GM18526 (cell line): Measurements from ENCODE around the gene EXOC3L2.

ENCODE experiments used
- POLR2A ChIP-seq: IDR thresholded peaks from 3 replicates; pipeline ENCODE4 v1.6.1; 2011; ENCODE audit not compliant: insufficient read length; ENCODE audit errors: extremely low read depth

The EXOC3L2 gene

DNA sequence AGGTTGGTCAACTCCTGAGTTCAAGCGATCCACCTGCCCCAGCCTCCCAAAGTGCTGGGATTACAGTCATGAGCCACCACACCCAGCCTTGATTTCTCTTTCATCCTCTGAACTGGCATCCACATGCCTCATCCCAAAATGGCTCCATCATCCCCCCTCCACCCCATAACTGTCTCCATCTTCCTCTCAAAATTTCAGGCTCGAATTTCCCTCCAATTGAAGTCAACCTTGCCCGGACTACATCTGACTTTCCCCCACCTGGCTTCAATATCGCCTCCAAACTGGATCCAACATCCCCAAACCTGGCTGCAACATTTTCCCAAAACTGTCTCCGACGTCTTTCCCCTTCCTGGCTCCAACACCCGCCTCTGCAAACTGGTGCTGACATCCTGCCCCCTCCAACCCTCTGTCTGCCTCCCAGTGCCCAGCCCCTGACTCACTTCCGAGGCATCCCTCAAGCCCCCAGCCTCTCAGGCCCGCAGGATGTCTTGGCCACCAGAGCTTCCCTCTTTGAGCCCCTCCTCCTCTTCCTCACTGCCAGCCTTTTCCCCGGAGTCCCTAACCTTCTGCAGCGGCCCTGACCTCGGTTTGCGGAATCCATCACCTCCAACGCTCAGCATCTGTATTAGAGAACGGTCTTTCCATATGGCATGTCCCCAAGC is 943 bp downstream of the EXOC3L2 start:
- no peak for TF ChIP-seq POLR2A

DNA sequence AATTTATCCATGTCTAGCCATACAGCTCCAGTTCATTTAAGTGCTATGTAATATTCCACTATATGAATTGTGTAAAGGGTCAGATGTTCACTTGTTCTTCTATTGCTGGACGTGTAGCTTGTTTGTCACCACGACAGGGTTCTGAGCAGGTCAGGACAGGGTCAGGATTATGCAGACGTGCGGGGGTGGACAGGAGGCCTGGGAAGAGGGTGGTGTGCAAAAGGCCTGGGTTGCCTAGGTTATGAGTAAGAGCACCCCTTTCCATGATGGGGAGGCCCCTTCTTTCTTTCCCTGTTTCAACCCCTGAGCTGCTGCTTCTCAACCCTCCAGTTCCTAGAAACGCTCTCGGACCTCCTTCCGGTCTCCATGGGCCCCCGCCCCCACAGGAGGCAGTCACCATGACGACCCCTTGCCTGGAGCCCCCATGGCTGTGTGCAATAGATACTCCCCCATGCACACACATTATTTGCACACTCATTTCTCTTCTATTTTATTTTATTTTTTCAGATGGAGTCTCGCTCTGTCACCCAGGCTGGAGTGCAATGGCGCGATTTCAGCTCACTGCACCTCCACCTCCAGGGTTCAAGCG is 2.0 kb downstream of the EXOC3L2 start:
- TF ChIP-seq POLR2A, result no peak

DNA sequence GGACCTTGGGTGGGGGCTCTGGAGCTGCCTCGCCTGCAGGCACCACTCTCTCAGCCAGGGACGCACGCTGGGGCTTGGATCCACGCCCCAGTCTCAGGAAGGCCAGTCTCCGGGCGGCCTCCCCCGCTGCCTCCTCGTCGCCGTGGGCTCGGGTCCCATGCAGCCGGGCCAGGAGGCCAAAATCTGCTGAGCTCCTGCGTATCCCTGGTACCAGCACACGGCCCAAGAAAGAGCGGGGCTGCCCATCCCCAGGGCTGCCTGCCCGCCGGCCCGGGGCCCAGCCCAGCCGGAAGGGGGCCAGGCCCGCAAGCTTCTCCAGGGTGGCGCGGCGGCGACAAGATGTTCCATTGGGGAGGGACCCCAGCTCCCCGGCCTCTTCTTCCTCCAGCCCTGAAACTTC is 6.7 kb downstream of the EXOC3L2 start:
- TF ChIP-seq POLR2A, result no peak

DNA sequence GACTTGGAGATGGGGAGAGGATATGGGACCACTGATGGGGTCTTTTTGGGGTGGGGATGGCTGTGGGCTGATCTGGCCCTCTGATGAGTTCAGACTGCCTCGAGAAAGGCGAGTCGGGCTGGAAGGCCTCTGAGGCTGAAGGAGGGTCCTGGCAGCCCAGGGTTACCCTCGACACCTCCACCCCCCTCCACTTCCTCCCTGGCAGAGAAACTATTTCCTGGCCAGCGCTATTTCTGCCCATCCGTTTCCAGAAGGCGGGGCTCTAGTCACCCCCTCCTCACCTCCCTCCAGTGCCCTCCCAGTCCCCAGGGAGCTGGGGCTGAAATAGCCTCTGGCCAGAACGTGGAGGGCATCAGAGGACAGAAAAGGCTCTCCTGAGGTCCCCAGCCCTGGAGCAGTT is 9.7 kb downstream of the EXOC3L2 start:
- no peak for TF ChIP-seq POLR2A

DNA sequence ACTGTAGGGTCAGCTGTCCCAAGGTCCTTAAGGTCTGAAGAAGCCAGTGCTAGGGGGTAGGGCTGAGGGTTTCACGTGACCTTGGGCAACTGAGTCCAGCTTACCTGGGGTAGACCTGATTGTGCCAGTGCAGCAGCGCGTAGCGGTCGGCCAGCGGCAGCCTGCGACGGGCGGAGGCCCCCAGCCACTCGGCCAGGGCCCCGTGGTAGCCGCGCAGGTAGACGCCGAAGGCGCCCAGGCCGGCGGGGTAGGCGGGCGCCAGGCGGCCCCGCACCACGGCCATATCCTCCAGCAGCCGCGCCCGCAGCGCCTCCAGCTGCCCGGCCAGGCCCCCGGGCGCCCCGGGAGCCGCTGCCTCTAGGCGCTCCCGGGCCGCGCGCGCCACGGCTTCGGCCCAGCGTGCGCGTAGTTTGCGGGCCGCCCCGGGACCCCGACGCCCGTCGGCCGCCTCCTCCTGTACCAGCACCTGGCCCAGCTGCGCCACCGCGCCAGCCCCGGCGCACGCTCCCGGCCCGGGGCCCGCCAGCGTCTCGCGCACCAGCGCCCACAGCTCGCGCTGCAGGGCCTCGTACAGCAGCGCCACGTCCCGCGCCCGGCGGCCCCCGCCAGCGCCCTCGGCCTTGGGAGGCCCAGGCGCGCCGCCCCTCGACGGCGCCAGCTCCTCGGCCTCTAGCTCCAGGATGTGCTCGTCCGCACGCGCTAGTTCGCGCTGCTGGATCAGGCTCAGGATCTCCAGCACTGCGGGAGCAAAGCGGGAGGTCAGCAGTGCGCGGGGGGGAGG is 10.9 kb downstream of the EXOC3L2 start:
- TF ChIP-seq POLR2A, result no peak

DNA sequence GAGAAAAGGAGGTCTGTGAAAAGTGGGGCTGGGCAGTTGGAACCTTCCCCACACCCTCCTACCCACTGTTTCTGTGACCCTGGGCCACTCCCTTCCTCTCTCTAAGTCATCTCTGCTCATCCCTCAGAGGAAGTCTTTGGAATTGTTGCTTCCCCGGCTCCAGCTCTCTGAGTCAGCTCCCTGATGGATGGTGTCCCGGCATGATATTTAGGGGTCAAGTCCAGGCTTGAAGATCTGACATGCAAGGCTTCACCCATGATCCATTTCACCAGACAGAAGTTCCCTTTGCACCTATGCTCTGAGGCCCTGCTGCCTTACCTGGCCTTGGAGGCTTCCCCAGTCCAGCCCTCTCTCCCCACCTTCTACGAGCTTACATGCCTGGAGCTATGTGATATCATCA is 13.3 kb downstream of the EXOC3L2 start:
- TF ChIP-seq POLR2A, result no peak

DNA sequence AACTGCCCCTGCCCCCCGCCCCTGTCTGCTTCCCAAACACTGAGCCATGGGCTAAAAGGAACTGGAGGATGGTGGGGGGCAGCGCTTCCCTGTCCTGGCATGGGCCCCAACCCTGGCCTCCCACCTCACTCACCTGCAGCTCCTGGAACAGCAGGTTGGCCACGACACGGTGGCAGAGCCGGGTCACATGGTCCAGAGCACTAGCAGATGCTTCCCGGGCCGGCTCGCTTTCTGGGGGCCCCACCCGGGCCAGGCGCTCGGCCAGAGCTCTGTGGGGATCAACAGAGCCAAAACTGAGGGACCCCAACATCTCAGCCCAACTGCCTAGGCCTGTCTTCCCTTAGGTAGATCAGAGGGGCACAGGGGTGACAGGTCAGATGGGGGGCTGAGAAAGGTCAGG is 20.6 kb downstream of the EXOC3L2 start:
- TF ChIP-seq POLR2A, result no peak

DNA sequence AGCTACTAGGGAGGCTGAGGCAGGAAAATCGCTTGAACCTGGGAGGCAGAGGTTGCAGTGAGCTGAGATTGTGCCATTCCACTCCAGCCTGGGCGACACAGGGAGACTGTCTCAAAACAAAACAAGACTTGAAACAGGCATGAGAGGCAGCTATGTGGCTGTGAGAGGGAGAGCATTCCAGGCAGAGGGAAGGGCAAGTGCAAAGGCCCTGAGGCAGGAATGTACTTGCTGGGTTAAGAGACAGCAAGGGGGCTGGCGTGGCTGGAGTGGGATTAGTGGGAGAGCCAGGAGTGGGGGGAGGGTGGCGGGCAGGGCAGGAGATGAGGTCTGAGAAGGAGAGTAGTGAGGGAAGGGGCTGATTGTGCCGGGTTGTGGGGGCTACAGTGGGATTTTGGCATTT is 21.3 kb downstream of the EXOC3L2 start:
- no peak for TF ChIP-seq POLR2A

DNA sequence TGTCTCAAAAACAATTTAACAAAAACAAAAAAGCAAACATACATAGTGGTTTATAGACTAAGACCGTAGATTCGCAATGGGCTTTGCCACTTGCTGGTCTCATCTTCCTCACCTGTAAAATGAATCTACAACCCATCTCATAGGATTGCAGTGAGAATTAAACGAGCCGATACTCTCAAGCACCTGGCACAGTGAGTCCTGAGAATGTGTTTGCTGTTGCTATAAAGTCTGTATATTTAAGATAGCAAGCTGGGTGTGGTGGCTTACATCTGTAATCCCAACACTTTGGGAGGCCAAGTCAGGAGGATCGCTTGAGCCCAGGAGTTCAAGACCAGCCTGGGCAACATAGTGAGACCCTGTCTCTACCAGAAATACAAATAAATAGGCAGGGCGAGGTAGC is 22.5 kb downstream of the EXOC3L2 start:
- no peak for TF ChIP-seq POLR2A

DNA sequence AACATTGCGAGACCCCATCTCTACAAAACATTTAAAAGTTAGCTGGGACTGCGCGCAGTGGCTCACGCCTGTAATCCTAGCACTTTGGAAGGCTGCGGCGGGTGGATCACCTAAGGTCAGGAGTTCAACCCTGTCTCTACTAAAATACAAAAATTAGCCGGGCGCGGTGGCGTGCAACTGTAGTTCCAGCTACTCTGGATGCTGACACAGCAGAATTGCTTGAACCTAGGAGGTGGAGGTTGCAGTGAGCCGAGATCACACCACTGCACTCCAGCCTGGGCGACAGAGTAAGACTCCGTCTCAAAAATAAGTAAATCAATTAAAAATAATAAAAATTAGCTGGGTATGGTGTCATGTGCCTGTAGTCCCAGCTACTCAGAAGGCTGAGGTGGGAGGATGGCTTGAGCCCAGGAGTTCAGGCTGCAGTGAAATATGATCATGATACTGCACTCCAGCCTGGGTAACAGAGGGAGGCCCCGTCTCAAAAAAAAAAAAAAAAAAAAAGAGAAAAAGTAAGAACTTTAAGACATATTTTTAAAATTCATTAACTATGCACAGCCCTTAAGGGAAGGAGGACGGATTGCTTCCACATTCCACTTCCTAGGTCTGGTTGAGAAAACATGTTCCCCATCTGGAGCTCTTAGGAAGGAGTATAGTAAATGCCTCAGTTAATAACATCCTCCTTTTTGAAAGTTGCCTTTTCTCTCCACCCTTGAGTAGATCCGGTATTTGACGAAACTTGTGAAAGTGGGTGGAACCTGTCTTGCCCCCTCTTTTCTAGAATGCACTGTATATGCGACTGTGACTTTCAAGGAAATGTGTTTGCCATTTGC is 26.1 kb downstream of the EXOC3L2 start:
- no peak for TF ChIP-seq POLR2A

DNA sequence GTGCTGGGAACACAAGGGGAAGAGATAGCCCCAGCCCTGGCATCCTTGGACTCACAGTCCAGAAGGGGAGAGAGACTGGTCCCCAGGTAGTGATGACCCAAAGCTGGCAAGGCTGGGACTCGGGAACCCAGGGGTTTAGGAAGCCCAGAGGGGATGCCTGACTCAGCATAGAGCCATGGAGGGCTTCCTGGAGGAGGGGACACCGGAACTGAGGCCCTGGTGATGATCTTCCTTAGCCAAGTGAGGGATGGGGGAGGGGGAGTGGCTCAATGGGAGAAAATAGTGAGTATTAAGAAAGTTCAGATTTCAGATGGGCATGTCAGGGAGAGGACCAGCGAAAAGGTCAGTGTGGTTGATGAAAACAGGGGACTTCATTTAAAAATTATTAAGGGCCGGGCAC is 26.8 kb downstream of the EXOC3L2 start:
- no peak for TF ChIP-seq POLR2A

DNA sequence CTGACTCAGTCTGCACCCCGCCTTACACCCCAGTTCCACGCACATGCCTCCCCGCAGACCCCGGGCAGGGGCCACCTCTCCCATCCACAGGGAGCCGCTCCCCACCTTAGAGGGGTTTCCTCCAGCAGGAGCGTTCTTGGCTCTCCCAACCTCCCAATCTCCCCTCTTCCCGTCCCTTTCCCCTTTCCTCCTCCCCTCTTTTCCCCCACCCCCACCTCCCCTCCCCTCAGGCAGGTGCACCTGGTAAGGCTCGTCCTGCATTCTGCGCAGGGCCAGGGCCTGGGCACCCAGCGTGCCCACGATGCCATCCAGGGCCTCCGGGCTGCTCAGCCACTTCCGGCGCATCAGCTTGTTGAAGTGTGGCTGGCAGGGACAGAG is 27.3 kb downstream of the EXOC3L2 start:
- TF ChIP-seq POLR2A, result no peak

DNA sequence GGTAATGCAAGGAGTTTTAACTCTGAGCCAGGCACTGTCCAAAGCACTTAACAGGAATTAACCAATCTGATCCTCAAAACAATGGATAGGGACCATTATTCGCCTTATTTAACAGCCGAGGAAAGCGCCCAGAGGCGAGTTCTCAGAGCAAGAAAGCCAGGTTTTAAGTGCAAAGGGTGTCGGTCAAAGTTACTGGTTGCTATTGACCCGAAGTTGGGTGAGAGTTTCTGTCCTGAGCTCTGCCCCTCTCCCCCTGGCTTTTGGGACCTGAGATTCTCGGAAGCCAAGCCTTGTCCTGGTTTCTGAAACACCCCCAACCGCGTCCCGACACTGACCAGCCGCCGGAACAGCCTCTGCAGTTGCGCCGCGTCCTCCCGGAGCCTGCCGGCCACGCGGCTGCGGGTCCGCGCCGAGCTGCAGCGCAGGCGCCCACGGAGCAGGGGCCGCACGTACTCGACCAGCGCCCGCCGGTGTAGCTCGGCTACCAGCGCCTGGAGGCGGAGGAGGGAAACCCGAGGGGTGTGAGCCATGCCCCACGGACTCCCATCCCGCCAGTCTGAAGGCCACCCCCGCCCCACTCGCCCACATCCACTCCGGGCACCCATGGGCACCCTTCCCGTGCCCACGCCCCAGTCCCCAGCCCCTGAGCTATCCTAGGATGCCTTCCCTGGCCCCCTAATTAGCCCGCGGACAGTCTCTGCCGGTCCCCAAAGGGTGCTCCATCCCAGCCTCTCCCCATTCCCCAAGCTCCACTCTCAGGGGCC is 27.8 kb downstream of the EXOC3L2 start:
- no peak for TF ChIP-seq POLR2A

DNA sequence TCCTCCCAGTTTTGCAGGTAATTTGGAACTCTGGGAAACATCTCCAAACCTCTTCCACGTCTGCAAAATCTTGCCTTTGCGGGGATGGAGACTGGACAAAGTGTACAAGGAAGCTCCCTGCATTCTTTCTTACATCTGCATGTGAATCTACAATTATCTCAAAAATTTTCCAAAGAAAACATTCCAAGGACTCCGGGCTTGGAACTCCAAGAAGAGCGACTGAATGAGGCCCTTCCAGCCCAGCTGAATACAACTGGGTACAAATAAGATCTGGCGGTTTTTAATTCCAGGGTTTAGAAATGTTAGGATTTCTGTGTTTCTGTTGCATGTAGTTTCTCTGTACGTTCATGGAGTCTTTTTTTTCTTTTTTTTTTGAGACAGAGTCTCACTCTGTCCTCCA is 28.5 kb downstream of the EXOC3L2 start:
- no peak for TF ChIP-seq POLR2A

DNA sequence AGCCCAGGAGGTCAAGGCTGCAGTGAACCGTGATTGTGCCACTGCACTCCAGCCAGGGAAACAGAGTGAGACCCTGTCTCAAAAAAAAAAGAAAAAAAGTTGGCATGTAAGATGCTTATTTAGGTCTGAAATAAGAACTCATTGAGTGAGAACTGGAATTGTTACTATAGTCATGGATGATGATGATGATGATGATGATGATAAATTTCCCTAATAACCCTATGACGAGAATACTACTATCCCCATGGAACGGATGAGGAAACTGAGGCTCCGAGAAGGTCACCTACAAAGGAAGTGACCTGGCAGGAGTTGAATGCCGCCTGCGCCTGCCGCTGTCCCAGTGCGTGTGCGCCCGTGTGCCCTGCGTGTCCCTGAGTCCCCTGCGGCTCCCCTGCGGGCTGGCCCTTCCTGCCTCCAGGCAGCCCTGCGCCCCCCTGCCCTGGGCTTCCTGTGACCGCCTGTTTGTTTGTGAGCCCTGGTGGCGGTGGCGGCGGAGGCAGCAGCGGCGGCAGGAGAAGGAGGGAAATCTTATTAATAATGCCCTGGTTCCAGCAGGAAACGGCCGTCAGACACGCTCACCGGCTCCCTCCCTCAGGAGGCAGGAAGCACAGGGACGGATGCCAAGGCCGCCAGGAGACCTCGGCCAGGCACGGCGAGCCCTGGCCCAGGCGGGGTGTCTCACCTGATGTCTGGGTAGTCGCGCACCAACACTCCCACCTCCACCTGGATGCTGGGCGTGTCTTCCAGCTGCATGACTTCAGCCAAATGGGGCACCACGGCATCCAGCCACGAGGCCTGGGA is 29.6 kb downstream of the EXOC3L2 start:
- TF ChIP-seq POLR2A, result no peak

DNA sequence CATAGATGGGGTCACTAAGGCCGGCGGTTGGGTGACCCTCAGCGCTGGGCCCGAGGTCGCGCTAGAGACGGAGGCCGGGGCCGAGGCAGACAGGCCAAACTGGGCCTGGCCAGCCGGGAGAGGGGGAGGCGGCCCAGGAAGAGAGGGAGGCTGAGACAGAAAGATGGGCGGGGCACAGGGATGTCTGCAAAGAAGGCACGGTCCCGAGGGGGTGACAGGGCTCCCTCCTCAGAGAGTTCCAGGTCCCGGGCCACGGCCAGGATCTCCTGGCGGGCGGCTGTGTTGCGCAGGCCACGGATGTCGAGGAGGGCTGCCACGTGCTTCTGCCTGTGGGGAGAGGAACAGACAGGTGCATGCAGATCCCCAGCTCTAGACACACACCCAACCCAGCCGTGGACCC is 32.2 kb downstream of the EXOC3L2 start:
- TF ChIP-seq POLR2A, result no peak
